ENCODE data around the gene NMNAT1.

GRCh38 chr1:9929431-9930385 is 13.6 kb upstream of the NMNAT1 start:
- TF ChIP-seq CTCF (IDR thresholded peaks at IDR 0.05) (no peak), TCF7L2 (IDR thresholded peaks at IDR 0.05; ENCODE audit: low read depth, low read length) (no peak), POLR2AphosphoS5 (IDR thresholded peaks at IDR 0.05; ENCODE audit: low read depth, low read length) (no peak), SIN3A (IDR thresholded peaks at IDR 0.05; ENCODE audit: borderline replicate concordance, insufficient read depth, low read depth, low read length) (no peak)
- TF ChIP-seq, protein P1, sequence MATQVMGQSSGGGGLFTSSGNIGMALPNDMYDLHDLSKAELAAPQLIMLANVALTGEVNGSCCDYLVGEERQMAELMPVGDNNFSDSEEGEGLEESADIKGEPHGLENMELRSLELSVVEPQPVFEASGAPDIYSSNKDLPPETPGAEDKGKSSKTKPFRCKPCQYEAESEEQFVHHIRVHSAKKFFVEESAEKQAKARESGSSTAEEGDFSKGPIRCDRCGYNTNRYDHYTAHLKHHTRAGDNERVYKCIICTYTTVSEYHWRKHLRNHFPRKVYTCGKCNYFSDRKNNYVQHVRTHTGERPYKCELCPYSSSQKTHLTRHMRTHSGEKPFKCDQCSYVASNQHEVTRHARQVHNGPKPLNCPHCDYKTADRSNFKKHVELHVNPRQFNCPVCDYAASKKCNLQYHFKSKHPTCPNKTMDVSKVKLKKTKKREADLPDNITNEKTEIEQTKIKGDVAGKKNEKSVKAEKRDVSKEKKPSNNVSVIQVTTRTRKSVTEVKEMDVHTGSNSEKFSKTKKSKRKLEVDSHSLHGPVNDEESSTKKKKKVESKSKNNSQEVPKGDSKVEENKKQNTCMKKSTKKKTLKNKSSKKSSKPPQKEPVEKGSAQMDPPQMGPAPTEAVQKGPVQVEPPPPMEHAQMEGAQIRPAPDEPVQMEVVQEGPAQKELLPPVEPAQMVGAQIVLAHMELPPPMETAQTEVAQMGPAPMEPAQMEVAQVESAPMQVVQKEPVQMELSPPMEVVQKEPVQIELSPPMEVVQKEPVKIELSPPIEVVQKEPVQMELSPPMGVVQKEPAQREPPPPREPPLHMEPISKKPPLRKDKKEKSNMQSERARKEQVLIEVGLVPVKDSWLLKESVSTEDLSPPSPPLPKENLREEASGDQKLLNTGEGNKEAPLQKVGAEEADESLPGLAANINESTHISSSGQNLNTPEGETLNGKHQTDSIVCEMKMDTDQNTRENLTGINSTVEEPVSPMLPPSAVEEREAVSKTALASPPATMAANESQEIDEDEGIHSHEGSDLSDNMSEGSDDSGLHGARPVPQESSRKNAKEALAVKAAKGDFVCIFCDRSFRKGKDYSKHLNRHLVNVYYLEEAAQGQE (IDR thresholded peaks at IDR 0.05; ENCODE audit: insufficient read depth in 1 of 2, low read depth in 2 of 2, low read length in 1 of 2): no peak
